GM19438 (cell line): Measurements from ENCODE around the gene MLPH.

Experiments
- ATAC-seq: cut with Tn5 transposase; IDR thresholded peaks from one replicate; pipeline ENCODE4 v1.9.1; 2021; ENCODE audit warnings: low read depth; ENCODE audit not compliant: unreplicated experiment

The MLPH gene

GRCh38 chr2:237496428-237496827, 9.4 kb downstream of the MLPH start:
- no peak for ATAC-seq

- no peak for ATAC-seq
These were observed 10.2 kb downstream of the MLPH start for GRCh38 chr2:237497009-237497837.

GRCh38 chr2:237497838-237498186, 10.8 kb downstream of the MLPH start:
- no peak for ATAC-seq

- ATAC-seq, result no peak
These were observed 11.3 kb downstream of the MLPH start for GRCh38 chr2:237498341-237498740.

- ATAC-seq, result no peak
These were observed 13.8 kb downstream of the MLPH start for GRCh38 chr2:237500681-237501424.

GRCh38 chr2:237501892-237502513, 15.0 kb downstream of the MLPH start:
- ATAC-seq, result no peak

GRCh38 chr2:237503201-237503600, 16.1 kb downstream of the MLPH start:
- no peak for ATAC-seq

- no peak for ATAC-seq
These were observed 18.3 kb downstream of the MLPH start for GRCh38 chr2:237505188-237505939.

GRCh38 chr2:237507512-237507911, 20.5 kb downstream of the MLPH start:
- ATAC-seq, result no peak

- no peak for ATAC-seq
These were observed 21.3 kb downstream of the MLPH start for GRCh38 chr2:237508361-237508760.

GRCh38 chr2:237509151-237509550, 22.1 kb downstream of the MLPH start:
- ATAC-seq, result no peak

- no peak for ATAC-seq
These were observed 22.9 kb downstream of the MLPH start for GRCh38 chr2:237509905-237510304.

GRCh38 chr2:237510502-237511217, 23.6 kb downstream of the MLPH start:
- no peak for ATAC-seq

GRCh38 chr2:237511433-237511832, 24.4 kb downstream of the MLPH start:
- no peak for ATAC-seq

GRCh38 chr2:237511885-237512405, 24.9 kb downstream of the MLPH start:
- ATAC-seq, result no peak

- no peak for ATAC-seq
These were observed 25.9 kb downstream of the MLPH start for GRCh38 chr2:237512774-237513466.

- no peak for ATAC-seq
These were observed 26.6 kb downstream of the MLPH start for GRCh38 chr2:237513693-237514092.

- ATAC-seq, result no peak
These were observed 27.6 kb downstream of the MLPH start for GRCh38 chr2:237514474-237515130.

GRCh38 chr2:237515166-237515565, 28.1 kb downstream of the MLPH start:
- ATAC-seq, result no peak
